H1 (cell line): ENCODE results near the gene PHLPP1. TPM values are rescaled to one million over a fixed set of nuclear protein-coding genes. Genes with fewer than 3 reads are reported as not detected.

Source experiments
- CTCF ChIP-seq, 3 experiments: IDR thresholded peaks; 1 replicate in 2 of 3; 2 replicates in 1 of 3; pipeline versions ENCODE4 v1.5.1 to v1.6.1; 2011; ENCODE audit warnings: low read length in 3 of 3, mild to moderate bottlenecking in 3 of 3, inconsistent platforms in 2 of 3, low read depth in 1 of 3, moderate library complexity in 1 of 3; ENCODE audit not compliant: insufficient read depth in 1 of 3; ENCODE audit errors: control extremely low read depth in 1 of 3
- polyA plus RNA-seq, 7 experiments: library from polyadenylated mRNA; depleted of rRNA in 3 of 7; stranded (reverse) in 5 of 7; unstranded in 2 of 7; fragments of >200 nt in 5 of 7; fragments of 200-250 nt in 2 of 7; gene quantifications; 1 replicate in 5 of 7; 2 replicates in 1 of 7; 4 replicates in 1 of 7; pipeline versions ENCODE4 v1.2.1 to v1.2.3, GENCODE V29; 2011 to 2013; ENCODE audit warnings: missing spikeins in 2 of 7, mixed read lengths in 2 of 7
- total RNA-seq: library from RNA; stranded (reverse); fragmentation: NEBNext Ultra II Directional; extraction: Animal tissue kit (Norgen Biotek cat#: 25700); gene quantifications from 2 replicates; pipeline ENCODE4 v1.2.1, GENCODE V29; 2021

Gene PHLPP1
- total and polyA plus RNA-seq, 2 of the 8 experiments (the other 6 are each of a cell fraction or from before 2014, with no cell fraction given): 28.0 to 66.3 TPM

GRCh38 chr18:62717169-62717924 is 2.0 kb downstream of the PHLPP1 start (continued):
- TF ChIP-seq CTCF (IDR thresholded peaks at IDR 0.05; ENCODE audit: control extremely low read depth in 1 of 3, insufficient read depth in 1 of 3, low read depth in 1 of 3, low read length in 3 of 3): no peak
- TF ChIP-seq, all 59 proteins: peak for 4
